A673 (cell line): ENCODE results near the gene FSTL4. TPM values are rescaled to one million over a fixed set of nuclear protein-coding genes. Genes with fewer than 3 reads are reported as not detected.

Source experiments
- BruUV-seq: library from RNA; stranded (reverse); fragments of 400-500 nt; replicated peaks from 2 replicates; lab custom pipeline; 2021; lab: Mats Ljungman, UMichigan
- CTCF ChIA-PET: fragments of 300-600 bp; sonication (Branson Sonifier 250); formaldehyde crosslinking; loops from one replicate; lab custom pipeline; 2022; ENCODE audit warnings: antibody characterized with exemption; lab: Charles Lee
- POLR2A ChIA-PET: fragments of 300-600 bp; sonication (Branson Sonifier 250); formaldehyde crosslinking; loops from one replicate; lab custom pipeline; 2022; ENCODE audit warnings: antibody characterized with exemption; ENCODE audit not compliant: low non-redundant PET; lab: Charles Lee
- DNase-seq: peaks from one replicate; pipeline ENCODE4 v3.0.0-alpha.2; 2015; ENCODE audit warnings: low spot score
- H3K27ac ChIP-seq: fragments of 200-600 bp; sonication (generic); 2 replicates; pipeline ENCODE4 v1.5.1; 2016; ENCODE audit warnings: mixed run types, low read depth, mild to moderate bottlenecking, mixed read lengths, antibody characterized with exemption, low read length; ENCODE audit not compliant: poor library complexity, severe bottlenecking
- H3K27me3 ChIP-seq: fragments of 200-600 bp; sonication (generic); replicated peaks from 2 replicates; pipeline ENCODE4 v1.6.1; 2017; ENCODE audit warnings: mixed run types, low read depth, mild to moderate bottlenecking, mixed read lengths, antibody characterized with exemption, low read length; ENCODE audit not compliant: insufficient read depth, poor library complexity
- H3K36me3 ChIP-seq: fragments of 200-600 bp; sonication (generic); 2 replicates; pipeline ENCODE4 v1.6.1; 2016; ENCODE audit warnings: mixed run types, mild to moderate bottlenecking, mixed read lengths, antibody characterized with exemption, low read length; ENCODE audit not compliant: insufficient read depth, poor library complexity, severe bottlenecking
- H3K4me1 ChIP-seq: fragments of 200-600 bp; sonication (generic); 2 replicates; pipeline ENCODE4 v1.6.1; 2017; ENCODE audit warnings: mixed run types, mild to moderate bottlenecking, mixed read lengths, antibody characterized with exemption, low read length; ENCODE audit not compliant: insufficient read depth, poor library complexity, severe bottlenecking
- H3K4me3 ChIP-seq: fragments of 200-600 bp; sonication (generic); 2 replicates; pipeline ENCODE4 v1.5.1; 2016; ENCODE audit warnings: low read depth, mixed run types, mild to moderate bottlenecking, mixed read lengths, low read length; ENCODE audit not compliant: poor library complexity, severe bottlenecking
- H3K9me3 ChIP-seq: fragments of 200-600 bp; sonication (generic); 2 replicates; pipeline ENCODE4 v1.6.1; 2016; ENCODE audit warnings: mixed run types, low read depth, mild to moderate bottlenecking, mixed read lengths, antibody characterized with exemption, low read length; ENCODE audit not compliant: poor library complexity, severe bottlenecking
- EZH2 ChIP-seq: fragments of 200-600 bp; sonication (generic); IDR thresholded peaks from 2 replicates; pipeline ENCODE4 v1.6.1; 2017; ENCODE audit warnings: borderline replicate concordance, low read depth, mild to moderate bottlenecking, mixed read lengths, antibody characterized with exemption, low read length; ENCODE audit not compliant: poor library complexity, severe bottlenecking
- intact Hi-C: fragments of 100-400 bp; cut with micrococcal nuclease; formaldehyde crosslinking; loops from one replicate; pipeline ENCODE4 v1.10.0; 2022; ENCODE audit not compliant: unreplicated experiment
- total RNA-seq: library from RNA; stranded (reverse); gene quantifications from 2 replicates; pipeline ENCODE4 v1.2.3, GENCODE V29; 2021
- TF ChIP-seq, protein P1 (sequence below): fragments of 300-800, 200-600 bp; sonication (generic); conservative IDR thresholded peaks from 2 replicates; pipeline ENCODE4 v1.5.1; 2017; ENCODE audit warnings: low read depth, mild to moderate bottlenecking, antibody characterized with exemption, low read length, moderate library complexity, mixed read lengths

FSTL4 gene
- total RNA-seq, 1 experiment from 2014 or later: 0.86 TPM

DNA sequence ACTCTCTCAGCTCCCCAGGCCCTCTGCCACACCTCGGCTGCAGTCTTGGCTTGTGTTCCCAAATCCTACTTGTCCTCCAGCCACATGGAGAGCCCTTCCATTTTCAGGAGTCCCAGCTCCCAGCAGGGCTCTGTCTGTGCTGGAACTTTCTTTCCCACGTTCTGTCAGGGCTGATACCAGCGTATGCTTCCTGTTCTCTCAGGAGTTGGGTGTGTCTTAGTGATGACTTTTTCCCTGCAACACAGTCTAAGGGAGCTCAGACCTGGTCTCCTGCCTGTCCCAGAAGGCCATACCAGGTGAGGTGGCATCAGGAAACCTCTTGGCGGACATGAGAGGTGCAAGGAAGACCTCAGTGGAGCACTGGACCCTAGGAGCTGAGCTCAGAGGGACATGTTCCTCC, 334.0 kb downstream of the FSTL4 start:
- Histone ChIP-seq H3K9me3 (no peaks in the 10 kb centered on the region), H3K4me3 (no peak overlapping the region), H3K36me3 (no peaks in the 10 kb centered on the region), H3K4me1 (no peaks in the 10 kb centered on the region), H3K27ac (no peak overlapping the region), H3K27me3 (no peaks in the 10 kb centered on the region)
- intact Hi-C loops: no loop called here
- ChIA-PET CTCF (no interaction called here), POLR2A (no interaction called here)
- DNase-seq: no peak
- TF ChIP-seq, protein P1, sequence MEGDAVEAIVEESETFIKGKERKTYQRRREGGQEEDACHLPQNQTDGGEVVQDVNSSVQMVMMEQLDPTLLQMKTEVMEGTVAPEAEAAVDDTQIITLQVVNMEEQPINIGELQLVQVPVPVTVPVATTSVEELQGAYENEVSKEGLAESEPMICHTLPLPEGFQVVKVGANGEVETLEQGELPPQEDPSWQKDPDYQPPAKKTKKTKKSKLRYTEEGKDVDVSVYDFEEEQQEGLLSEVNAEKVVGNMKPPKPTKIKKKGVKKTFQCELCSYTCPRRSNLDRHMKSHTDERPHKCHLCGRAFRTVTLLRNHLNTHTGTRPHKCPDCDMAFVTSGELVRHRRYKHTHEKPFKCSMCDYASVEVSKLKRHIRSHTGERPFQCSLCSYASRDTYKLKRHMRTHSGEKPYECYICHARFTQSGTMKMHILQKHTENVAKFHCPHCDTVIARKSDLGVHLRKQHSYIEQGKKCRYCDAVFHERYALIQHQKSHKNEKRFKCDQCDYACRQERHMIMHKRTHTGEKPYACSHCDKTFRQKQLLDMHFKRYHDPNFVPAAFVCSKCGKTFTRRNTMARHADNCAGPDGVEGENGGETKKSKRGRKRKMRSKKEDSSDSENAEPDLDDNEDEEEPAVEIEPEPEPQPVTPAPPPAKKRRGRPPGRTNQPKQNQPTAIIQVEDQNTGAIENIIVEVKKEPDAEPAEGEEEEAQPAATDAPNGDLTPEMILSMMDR: no peak
- TF ChIP-seq EZH2: no peak
- no TSS peak for BruUV-seq

DNA sequence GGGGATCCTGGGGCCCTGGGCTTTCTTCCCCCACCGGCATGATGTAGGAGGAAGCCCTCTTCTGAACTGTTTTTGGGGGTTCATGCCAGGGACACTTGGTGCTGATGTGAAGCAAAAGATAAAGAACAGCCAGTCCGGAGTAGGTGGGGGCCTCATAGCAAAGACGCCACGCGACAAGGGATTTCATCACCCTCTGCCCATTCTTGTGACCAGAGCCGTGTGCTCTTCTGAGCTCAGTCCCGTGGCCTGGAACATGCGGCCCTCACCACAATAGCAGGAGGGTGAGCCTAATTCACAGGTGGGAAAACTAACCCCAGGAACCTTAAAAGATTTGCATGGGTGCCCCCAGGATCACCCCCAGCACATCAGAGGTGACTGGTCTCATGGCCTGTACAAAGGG, 334.6 kb downstream of the FSTL4 start:
- no peaks in the 10 kb centered on the region for H3K36me3 ChIP-seq
- H3K27me3 ChIP-seq: no peaks in the 10 kb centered on the region
- CTCF ChIA-PET: no interaction called here
- H3K4me1 ChIP-seq: no peaks in the 10 kb centered on the region
- H3K9me3 ChIP-seq: no peaks in the 10 kb centered on the region
- TF ChIP-seq, protein P1: no peak
- no peak for TF ChIP-seq EZH2
- DNase-seq: no peak
- intact Hi-C loops: no loop called here
- POLR2A ChIA-PET: no interaction called here
- no peak overlapping the region for H3K4me3 ChIP-seq
- no peak overlapping the region for H3K27ac ChIP-seq
- BruUV-seq: no TSS peak

DNA sequence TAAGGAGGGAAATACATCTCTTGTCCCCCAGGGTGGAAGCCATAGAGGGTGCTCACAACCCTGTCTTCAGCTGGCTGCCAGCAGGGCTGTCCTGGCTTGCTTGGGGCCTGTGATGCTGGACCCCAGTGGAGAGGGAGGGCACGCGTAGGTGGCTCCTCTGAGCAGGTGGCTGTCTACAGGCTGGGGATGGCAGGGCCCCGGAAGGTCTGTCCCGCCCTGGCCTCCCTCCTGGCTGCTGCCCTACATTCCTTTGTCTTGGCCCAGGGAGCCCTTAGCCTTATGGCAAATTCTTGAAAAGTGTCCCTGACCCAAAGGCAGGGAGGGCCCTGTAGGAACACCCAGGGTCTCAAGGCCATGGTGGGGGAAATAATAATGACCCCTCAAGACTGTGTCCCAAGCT, 336.2 kb downstream of the FSTL4 start:
- intact Hi-C loops: no loop called here
- H3K36me3 ChIP-seq: no peaks in the 10 kb centered on the region
- POLR2A ChIA-PET: no interaction called here
- no peak for DNase-seq
- H3K4me1 ChIP-seq: no peaks in the 10 kb centered on the region
- no peaks in the 10 kb centered on the region for H3K9me3 ChIP-seq
- H3K27ac ChIP-seq: no peak overlapping the region
- TF ChIP-seq EZH2: no peak
- TF ChIP-seq, protein P1: no peak
- no peak overlapping the region for H3K4me3 ChIP-seq
- BruUV-seq: no TSS peak
- no peaks in the 10 kb centered on the region for H3K27me3 ChIP-seq
- CTCF ChIA-PET: no interaction called here
